SU-DHL-6 (cell line): Measurements from ENCODE around the gene SDK2.

Experiments used
- H2AFZ ChIP-seq: fragments of 200-600 bp; sonication (generic); 2 replicates; pipeline ENCODE4 v1.6.1; 2014; ENCODE audit warnings: low read depth, mild to moderate bottlenecking, moderate library complexity, mixed read lengths, antibody characterized with exemption, low read length; ENCODE audit not compliant: severe bottlenecking
- H3F3A ChIP-seq: fragments of 200-600 bp; shearing (Covaris generic); 2 replicates; pipeline ENCODE4 v1.6.0; 2016; ENCODE audit warnings: antibody characterized with exemption, mild to moderate bottlenecking; ENCODE audit not compliant: insufficient read depth
- H3K27ac ChIP-seq: fragments of 200-600 bp; sonication (generic); 2 replicates; pipeline ENCODE4 v1.5.1; 2016; ENCODE audit warnings: low read depth, mild to moderate bottlenecking, low read length, moderate library complexity, mixed read lengths
- H3K27me3 ChIP-seq: fragments of 200-600 bp; sonication (generic), shearing (Covaris generic); 2 replicates; pipeline ENCODE4 v1.6.0; 2014; ENCODE audit warnings: mild to moderate bottlenecking, low read length
- H3K36me3 ChIP-seq: fragments of 200-600 bp; sonication (generic); 2 replicates; pipeline ENCODE4 v1.6.1; 2014; ENCODE audit warnings: mild to moderate bottlenecking, low read length, mixed read lengths
- H3K4me2 ChIP-seq: fragments of 300-600, 200-600 bp; shearing (Covaris generic), sonication (generic); 2 replicates; pipeline ENCODE4 v1.6.0; 2014; ENCODE audit warnings: low read length, low read depth, mild to moderate bottlenecking; ENCODE audit not compliant: poor library complexity, severe bottlenecking
- H3K4me3 ChIP-seq: fragments of 200-600 bp; sonication (generic); 2 replicates; pipeline ENCODE4 v1.5.1; 2014; ENCODE audit warnings: antibody characterized with exemption, low read length, mild to moderate bottlenecking, mixed read lengths; ENCODE audit not compliant: insufficient read depth, poor library complexity, severe bottlenecking
- H3K79me2 ChIP-seq: fragments of 200-600 bp; sonication (generic); 2 replicates; pipeline ENCODE4 v1.6.1; 2014; ENCODE audit warnings: mild to moderate bottlenecking, low read length, moderate library complexity; ENCODE audit not compliant: insufficient read depth
- H3K9ac ChIP-seq: fragments of 200-600 bp; sonication (generic); 2 replicates; pipeline ENCODE4 v1.7.0; 2014; ENCODE audit warnings: mild to moderate bottlenecking, low read length
- H3K9me2 ChIP-seq: fragments of 200-600 bp; sonication (generic); replicated peaks from 2 replicates; pipeline ENCODE4 v1.6.1; 2014; ENCODE audit warnings: low read length; ENCODE audit not compliant: insufficient read depth
- H3K9me3 ChIP-seq: fragments of 200-600 bp; sonication (generic); 2 replicates; pipeline ENCODE4 v1.6.1; 2014; ENCODE audit warnings: low read length, mixed read lengths; ENCODE audit not compliant: insufficient read depth
- H4K20me1 ChIP-seq: fragments of 200-600 bp; sonication (generic); 2 replicates; pipeline ENCODE4 v1.6.1; 2014; ENCODE audit warnings: low read depth, mild to moderate bottlenecking, antibody characterized with exemption, low read length, moderate library complexity, mixed read lengths
- EZH2phosphoT487 ChIP-seq: fragments of 200-600 bp; sonication (generic), shearing (Covaris generic); conservative IDR thresholded peaks from 2 replicates; pipeline ENCODE4 v1.6.1; 2018; ENCODE audit warnings: mild to moderate bottlenecking, antibody characterized with exemption, low read length, moderate library complexity, mixed read lengths
- TF ChIP-seq, protein P1 (sequence below): fragments of 200-600 bp; sonication (generic); IDR thresholded peaks from one replicate; pipeline ENCODE4 v1.5.1; 2017; ENCODE audit warnings: antibody characterized with exemption, mild to moderate bottlenecking, low read length, moderate library complexity; ENCODE audit not compliant: insufficient read depth, poor library complexity, severe bottlenecking

The SDK2 gene

DNA sequence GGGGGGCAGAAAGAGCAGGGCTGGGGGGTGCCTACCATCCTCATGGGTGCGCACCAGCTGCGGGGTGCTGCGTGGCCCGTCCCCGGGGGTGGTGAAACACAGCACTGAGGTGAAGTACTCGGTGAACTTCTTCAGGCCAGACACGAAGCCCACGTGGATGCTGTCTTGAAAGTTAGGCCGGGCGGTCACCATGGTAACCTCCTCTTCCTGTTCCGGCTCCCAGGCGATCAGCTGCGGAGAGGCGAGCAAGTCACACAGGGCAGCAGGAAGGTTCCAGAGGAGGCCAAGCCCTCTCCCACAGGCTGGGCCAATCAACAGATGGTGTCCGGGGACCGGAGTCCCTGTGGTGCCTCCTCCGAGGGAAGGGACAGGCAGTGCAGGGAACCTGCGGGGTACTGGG is 242.3 kb downstream of the SDK2 start:
- Histone ChIP-seq H3K27ac (no peak overlapping the region), H3K4me2 (no peak overlapping the region), H2AFZ (no peak overlapping the region), H3K9me2 (no peaks in the 10 kb centered on the region), H3F3A (no peaks in the 10 kb centered on the region), H3K79me2 (no peaks in the 10 kb centered on the region), H3K36me3 (no peaks in the 10 kb centered on the region), H4K20me1 (no peaks in the 10 kb centered on the region), H3K9me3 (no peaks in the 10 kb centered on the region), H3K27me3 (no peaks in the 10 kb centered on the region), H3K9ac (no peak overlapping the region), H3K4me3 (no peak overlapping the region)
- TF ChIP-seq EZH2phosphoT487, result no peak
- TF ChIP-seq, protein P1, sequence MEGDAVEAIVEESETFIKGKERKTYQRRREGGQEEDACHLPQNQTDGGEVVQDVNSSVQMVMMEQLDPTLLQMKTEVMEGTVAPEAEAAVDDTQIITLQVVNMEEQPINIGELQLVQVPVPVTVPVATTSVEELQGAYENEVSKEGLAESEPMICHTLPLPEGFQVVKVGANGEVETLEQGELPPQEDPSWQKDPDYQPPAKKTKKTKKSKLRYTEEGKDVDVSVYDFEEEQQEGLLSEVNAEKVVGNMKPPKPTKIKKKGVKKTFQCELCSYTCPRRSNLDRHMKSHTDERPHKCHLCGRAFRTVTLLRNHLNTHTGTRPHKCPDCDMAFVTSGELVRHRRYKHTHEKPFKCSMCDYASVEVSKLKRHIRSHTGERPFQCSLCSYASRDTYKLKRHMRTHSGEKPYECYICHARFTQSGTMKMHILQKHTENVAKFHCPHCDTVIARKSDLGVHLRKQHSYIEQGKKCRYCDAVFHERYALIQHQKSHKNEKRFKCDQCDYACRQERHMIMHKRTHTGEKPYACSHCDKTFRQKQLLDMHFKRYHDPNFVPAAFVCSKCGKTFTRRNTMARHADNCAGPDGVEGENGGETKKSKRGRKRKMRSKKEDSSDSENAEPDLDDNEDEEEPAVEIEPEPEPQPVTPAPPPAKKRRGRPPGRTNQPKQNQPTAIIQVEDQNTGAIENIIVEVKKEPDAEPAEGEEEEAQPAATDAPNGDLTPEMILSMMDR, result no peak

- no peaks in the 10 kb centered on the region for H3K9me3 ChIP-seq
- H3K27me3 ChIP-seq, result no peaks in the 10 kb centered on the region
- TF ChIP-seq EZH2phosphoT487, result no peak
- TF ChIP-seq, protein P1, result no peak
- no peak overlapping the region for H2AFZ ChIP-seq
- H3K4me3 ChIP-seq, result no peak overlapping the region
- H3K4me2 ChIP-seq, result no peak overlapping the region
- no peaks in the 10 kb centered on the region for H3K36me3 ChIP-seq
- H3K9ac ChIP-seq, result no peak overlapping the region
- H3K9me2 ChIP-seq, result no peaks in the 10 kb centered on the region
- H3K27ac ChIP-seq, result no peak overlapping the region
- H3F3A ChIP-seq, result no peaks in the 10 kb centered on the region
- no peaks in the 10 kb centered on the region for H4K20me1 ChIP-seq
- no peaks in the 10 kb centered on the region for H3K79me2 ChIP-seq
Observed at GRCh38 chr17:73400915-73401545, 243.2 kb downstream of the SDK2 start.

- H3K9me2 ChIP-seq, result no peaks in the 10 kb centered on the region
- TF ChIP-seq, protein P1, result no peak
- no peak for TF ChIP-seq EZH2phosphoT487
- no peaks in the 10 kb centered on the region for H4K20me1 ChIP-seq
- no peaks in the 10 kb centered on the region for H3K9me3 ChIP-seq
- no peak overlapping the region for H2AFZ ChIP-seq
- no peak overlapping the region for H3K27ac ChIP-seq
- no peak overlapping the region for H3K9ac ChIP-seq
- H3F3A ChIP-seq, result no peaks in the 10 kb centered on the region
- no peaks in the 10 kb centered on the region for H3K79me2 ChIP-seq
- H3K4me3 ChIP-seq, result no peak overlapping the region
- H3K4me2 ChIP-seq, result no peak overlapping the region
- no peaks in the 10 kb centered on the region for H3K36me3 ChIP-seq
- no peaks in the 10 kb centered on the region for H3K27me3 ChIP-seq
Observed at GRCh38 chr17:73399056-73399455, 245.2 kb downstream of the SDK2 start.
